Cardiac muscle cell (in vitro differentiated cells and primary cell): ENCODE measurements around the gene SEC63. TPM values are rescaled to one million over a fixed set of nuclear protein-coding genes. Genes with fewer than 3 reads are reported as not detected.

Experiments
- DNase-seq, 2 donors: peaks; one replicate each; pipeline versions ENCODE4 v3.0.0 to v3.0.0-alpha.2; 2010 to 2017; ENCODE audit warnings: low read depth in 1 of 2, low spot score in 1 of 2
- H3K27ac ChIP-seq: fragments of 200-600 bp; sonication (generic); 2 replicates; pipeline ENCODE4 v1.5.1; 2016
- H3K27me3 ChIP-seq: fragments of 200-600 bp; sonication (generic); 2 replicates; pipeline ENCODE4 v1.6.0; 2016; ENCODE audit warnings: control low read depth
- H3K36me3 ChIP-seq: fragments of 200-600 bp; sonication (generic); 2 replicates; pipeline ENCODE4 v1.5.1; 2016; ENCODE audit warnings: control low read depth
- H3K4me1 ChIP-seq: fragments of 200-600 bp; sonication (generic); 2 replicates; pipeline ENCODE4 v1.8.1; 2017; ENCODE audit warnings: low read depth, mild to moderate bottlenecking, mixed run types
- H3K4me3 ChIP-seq: fragments of 200-600 bp; sonication (generic); 2 replicates; pipeline ENCODE4 v1.5.1; 2016; ENCODE audit warnings: mild to moderate bottlenecking
- H3K9me3 ChIP-seq: fragments of 200-600 bp; sonication (generic); 2 replicates; pipeline ENCODE4 v1.5.1; 2017; ENCODE audit warnings: low read depth, mild to moderate bottlenecking, control low read depth
- CTCF ChIP-seq: IDR thresholded peaks from 2 replicates; pipeline ENCODE4 v1.5.1; 2012; ENCODE audit warnings: low read depth, mild to moderate bottlenecking, low read length
- polyA plus RNA-seq: library from polyadenylated mRNA; unstranded; fragments of >200 nt; fragmentation: Nextera tagmentation; extraction: Ambion mirVana; gene quantifications from 2 replicates; pipeline ENCODE4 v1.2.1, GENCODE V29; 2016
- total RNA-seq: library from RNA; depleted of rRNA; stranded (reverse); fragments of >200 nt; gene quantifications from 2 replicates; pipeline ENCODE4 v1.2.3, GENCODE V29; 2016

SEC63 gene
- total and polyA plus RNA-seq, 2 experiments from 2014 or later, result 9.6 to 80.8 TPM

- Histone ChIP-seq H3K27me3 (no peaks in the 10 kb centered on the region), H3K36me3 (no peaks in the 10 kb centered on the region), H3K4me3 (no peak overlapping the region), H3K27ac (no peak overlapping the region), H3K9me3 (no peaks in the 10 kb centered on the region), H3K4me1 (peaks cover 21% of the 10 kb centered on the region)
- peak; percentile 5 to 40 for DNase-seq
- no peak for TF ChIP-seq CTCF
Measured at GRCh38 chr6:107819964-107820337, 138.1 kb downstream of the SEC63 start.

- no peak overlapping the region for H3K27ac ChIP-seq
- H3K9me3 ChIP-seq, result no peaks in the 10 kb centered on the region
- peaks cover 21% of the 10 kb centered on the region for H3K4me1 ChIP-seq
- H3K27me3 ChIP-seq, result no peaks in the 10 kb centered on the region
- no peak for DNase-seq
- no peak for TF ChIP-seq CTCF
- no peaks in the 10 kb centered on the region for H3K36me3 ChIP-seq
- no peak overlapping the region for H3K4me3 ChIP-seq
Measured at GRCh38 chr6:107819217-107819616, 138.8 kb downstream of the SEC63 start.

GRCh38 chr6:107818272-107818671 lies 139.7 kb downstream of the SEC63 start:
- no peaks in the 10 kb centered on the region for H3K36me3 ChIP-seq
- no peaks in the 10 kb centered on the region for H3K9me3 ChIP-seq
- no peak overlapping the region for H3K4me3 ChIP-seq
- DNase-seq, result no peak
- H3K27me3 ChIP-seq, result no peaks in the 10 kb centered on the region
- no peak overlapping the region for H3K27ac ChIP-seq
- H3K4me1 ChIP-seq, result peaks cover 21% of the 10 kb centered on the region
- no peak for TF ChIP-seq CTCF

GRCh38 chr6:107817784-107818183 lies 140.2 kb downstream of the SEC63 start:
- no peak overlapping the region for H3K4me3 ChIP-seq
- no peak for DNase-seq
- H3K4me1 ChIP-seq, result peaks cover 21% of the 10 kb centered on the region
- H3K36me3 ChIP-seq, result no peaks in the 10 kb centered on the region
- TF ChIP-seq CTCF, result no peak
- H3K9me3 ChIP-seq, result no peaks in the 10 kb centered on the region
- no peaks in the 10 kb centered on the region for H3K27me3 ChIP-seq
- H3K27ac ChIP-seq, result no peak overlapping the region

Other genes with a start within 250 kb of the SEC63 start
- gene SCML4, start 133.9 kb downstream of the SEC63 start, total RNA-seq, result not detected in 2 replicates
- gene SCML4, start 133.9 kb downstream of the SEC63 start, polyA plus RNA-seq, result not detected in 2 replicates
- gene OSTM1, start 116.5 kb upstream of the SEC63 start, total RNA-seq, result 42.8 and 61.7 TPM in 2 replicates
- gene OSTM1, start 116.5 kb upstream of the SEC63 start, polyA plus RNA-seq, result 14.8 and 18.1 TPM in 2 replicates
- gene NR2E1, start 207.8 kb upstream of the SEC63 start, total RNA-seq, result not detected in 2 replicates
- not detected in 2 replicates for gene NR2E1, start 207.8 kb upstream of the SEC63 start, polyA plus RNA-seq